ENCODE measurements around the gene KCTD2. TPM values are rescaled to one million over a fixed set of nuclear protein-coding genes. Genes with fewer than 3 reads are reported as not detected.

Gene KCTD2
- total and polyA plus RNA-seq, 2 of the 13 experiments (the other 11 are each of a cell fraction or from before 2014, with no cell fraction given), result 28.3 to 32.6 TPM

- no peak for TF ChIP-seq ATF3 (CRISPR knock-in tag; IDR thresholded peaks at IDR 0.05)
- no peak for TF ChIP-seq MAFG (CRISPR knock-in tag; IDR thresholded peaks at IDR 0.05)
- TF ChIP-seq ZNF770 (CRISPR knock-in tag; IDR thresholded peaks at IDR 0.05), result no peak
- TF ChIP-seq IRX3 (CRISPR knock-in tag; IDR thresholded peaks at IDR 0.05; ENCODE audit: borderline replicate concordance, low read depth), result no peak
- no peak for TF ChIP-seq ZNF660 (CRISPR knock-in tag; IDR thresholded peaks at IDR 0.05; ENCODE audit: borderline replicate concordance, low read depth)
- TF ChIP-seq ZNF496 (CRISPR knock-in tag; IDR thresholded peaks at IDR 0.05; ENCODE audit: insufficient replicate concordance), result no peak
- peak; percentile 48; the same call in 1 of the 2 replicates for TF ChIP-seq ZNF335 (CRISPR knock-in tag; IDR thresholded peaks at IDR 0.05)
- TF ChIP-seq STAT5B (CRISPR knock-in tag; IDR thresholded peaks at IDR 0.05), result no peak
- peak; percentile 69; the same call in 1 of the 2 replicates for TF ChIP-seq ZNF839 (CRISPR knock-in tag; IDR thresholded peaks at IDR 0.05; ENCODE audit: borderline replicate concordance)
- TF ChIP-seq RBFOX2 (IDR thresholded peaks at IDR 0.05; ENCODE audit: low read depth, low read length), result peak; percentile 95
- TF ChIP-seq KDM3A (CRISPR knock-in tag; IDR thresholded peaks at IDR 0.05; ENCODE audit: low read depth), result peak; percentile 33; the same call in 1 of the 2 replicates
- TF ChIP-seq ZUFSP (CRISPR knock-in tag; IDR thresholded peaks at IDR 0.05; ENCODE audit: borderline replicate concordance), result no peak
- TF ChIP-seq CSRNP1 (CRISPR knock-in tag; IDR thresholded peaks at IDR 0.05), result peak; percentile 94; the same call in 1 of the 2 replicates
- TF ChIP-seq ZNF414 (CRISPR knock-in tag; IDR thresholded peaks at IDR 0.05), result peak; percentile 74; the same call in 1 of the 2 replicates
- TF ChIP-seq PBX2 (CRISPR knock-in tag; IDR thresholded peaks at IDR 0.05), result peak; percentile 72
- TF ChIP-seq MAZ (IDR thresholded peaks at IDR 0.05; ENCODE audit: borderline replicate concordance, low read depth, low read length), result peak; percentile 98
- peak; percentile 96 for TF ChIP-seq MAZ (CRISPR knock-in tag; IDR thresholded peaks at IDR 0.05; ENCODE audit: low read depth)
- TF ChIP-seq ZIK1 (CRISPR knock-in tag; IDR thresholded peaks at IDR 0.05; ENCODE audit: borderline replicate concordance, low read depth), result peak; percentile 48; the same call in 1 of the 2 replicates
- TF ChIP-seq THAP11 (CRISPR knock-in tag; IDR thresholded peaks at IDR 0.05), result peak; percentile 90
- TF ChIP-seq ZSCAN22 (CRISPR knock-in tag; IDR thresholded peaks at IDR 0.05), result no peak
These were observed at the start of gene KCTD2, which contains the start of gene ATP5PD (continued) for GRCh38 chr17:75046407-75047289.

Measured in HepG2 (cell line).